ENCODE measurements around the gene CDC42SE1. TPM values are rescaled to one million over a fixed set of nuclear protein-coding genes. Genes with fewer than 3 reads are reported as not detected.
A peak's percentile ranks its signal among the peaks of the same experiment; 100 is the strongest.

Gene CDC42SE1
- total RNA-seq, 3 donors from 2014 or later = 69.2 to 78.5 (median 73.5) TPM

DNA sequence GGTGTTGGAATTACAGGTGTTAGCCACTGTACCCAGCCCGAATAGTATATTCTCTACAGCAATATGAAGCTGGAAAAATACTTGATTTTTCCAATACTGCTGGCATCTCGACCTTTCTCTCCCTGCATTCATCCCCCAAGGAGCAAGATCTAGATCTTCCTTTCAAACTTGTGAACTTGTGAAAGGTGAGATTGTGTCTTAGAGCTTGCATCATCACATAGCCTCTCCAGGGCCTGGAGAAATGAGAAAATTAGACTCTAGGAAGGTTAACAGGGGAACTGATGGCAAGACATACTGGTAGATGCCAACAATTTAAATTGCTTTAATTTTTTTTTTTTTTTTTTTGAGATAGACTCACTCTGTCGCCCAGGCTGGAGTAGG is 49.1 kb downstream of the CDC42SE1 start:
- intact Hi-C loops (cut with DNase I, micrococcal nuclease) = no loop called here
- H3K36me3 ChIP-seq (ENCODE audit: low read depth) = no peaks in the 10 kb centered on the region
- peaks cover 51% of the 10 kb centered on the region for H3K4me1 ChIP-seq (ENCODE audit: low read depth)

DNA sequence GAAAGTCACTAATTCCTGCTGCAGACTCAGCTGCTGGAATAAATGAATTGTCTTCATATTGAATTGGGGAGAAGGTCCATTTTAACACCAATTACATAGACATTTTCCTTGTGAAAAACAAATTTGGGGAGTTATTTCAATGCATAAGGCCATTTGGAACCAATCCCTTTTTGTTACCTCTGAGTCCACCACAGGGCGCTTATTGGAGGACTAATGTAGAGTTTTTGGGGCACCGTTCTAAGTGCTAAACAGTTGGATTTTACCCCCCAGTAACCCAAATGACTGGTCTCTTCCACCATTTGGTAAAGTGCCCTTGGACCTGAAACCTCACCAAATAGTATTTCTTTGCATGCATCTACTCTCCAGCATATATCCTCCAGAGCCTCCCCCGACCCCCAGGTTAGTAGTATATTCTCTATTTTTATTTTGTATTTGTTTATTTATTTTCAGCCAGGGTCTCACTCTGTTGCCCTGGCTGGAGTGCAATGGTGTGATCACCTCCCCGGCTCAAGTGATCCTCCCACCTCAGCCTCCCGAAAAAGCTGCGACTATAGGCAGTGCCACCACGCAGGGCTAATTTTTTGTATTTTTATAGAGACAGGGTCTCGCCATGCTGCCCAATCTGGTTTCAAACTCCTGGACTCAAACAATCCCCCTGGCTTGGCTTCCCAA is 49.6 kb downstream of the CDC42SE1 start:
- Histone ChIP-seq H3K4me3 (no peak overlapping the region), H3K9me3 (no peaks in the 10 kb centered on the region), H3K4me1 (ENCODE audit: low read depth) (peaks cover 56% of the 10 kb centered on the region), H3K36me3 (ENCODE audit: low read depth) (no peaks in the 10 kb centered on the region)
- no peak for DNase-seq
- intact Hi-C loops (cut with DNase I, micrococcal nuclease) = loop anchor here in 1 of 2 donors (10.0 kb wide), 1 partner anchor 45 kb away; the partner anchor contains the start of gene CDC42SE1
- TF ChIP-seq, protein P1, sequence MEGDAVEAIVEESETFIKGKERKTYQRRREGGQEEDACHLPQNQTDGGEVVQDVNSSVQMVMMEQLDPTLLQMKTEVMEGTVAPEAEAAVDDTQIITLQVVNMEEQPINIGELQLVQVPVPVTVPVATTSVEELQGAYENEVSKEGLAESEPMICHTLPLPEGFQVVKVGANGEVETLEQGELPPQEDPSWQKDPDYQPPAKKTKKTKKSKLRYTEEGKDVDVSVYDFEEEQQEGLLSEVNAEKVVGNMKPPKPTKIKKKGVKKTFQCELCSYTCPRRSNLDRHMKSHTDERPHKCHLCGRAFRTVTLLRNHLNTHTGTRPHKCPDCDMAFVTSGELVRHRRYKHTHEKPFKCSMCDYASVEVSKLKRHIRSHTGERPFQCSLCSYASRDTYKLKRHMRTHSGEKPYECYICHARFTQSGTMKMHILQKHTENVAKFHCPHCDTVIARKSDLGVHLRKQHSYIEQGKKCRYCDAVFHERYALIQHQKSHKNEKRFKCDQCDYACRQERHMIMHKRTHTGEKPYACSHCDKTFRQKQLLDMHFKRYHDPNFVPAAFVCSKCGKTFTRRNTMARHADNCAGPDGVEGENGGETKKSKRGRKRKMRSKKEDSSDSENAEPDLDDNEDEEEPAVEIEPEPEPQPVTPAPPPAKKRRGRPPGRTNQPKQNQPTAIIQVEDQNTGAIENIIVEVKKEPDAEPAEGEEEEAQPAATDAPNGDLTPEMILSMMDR (IDR thresholded peaks at IDR 0.05) = no peak
- ATAC-seq = no peak

More for the DNA sequence above, 49.1 kb downstream of the CDC42SE1 start:
- Histone ChIP-seq H3K9me3 (no peaks in the 10 kb centered on the region), H3K4me3 (no peak overlapping the region)
- DNase-seq = no peak
- TF ChIP-seq, protein P1 (IDR thresholded peaks at IDR 0.05) = no peak
- no peak for ATAC-seq

DNA sequence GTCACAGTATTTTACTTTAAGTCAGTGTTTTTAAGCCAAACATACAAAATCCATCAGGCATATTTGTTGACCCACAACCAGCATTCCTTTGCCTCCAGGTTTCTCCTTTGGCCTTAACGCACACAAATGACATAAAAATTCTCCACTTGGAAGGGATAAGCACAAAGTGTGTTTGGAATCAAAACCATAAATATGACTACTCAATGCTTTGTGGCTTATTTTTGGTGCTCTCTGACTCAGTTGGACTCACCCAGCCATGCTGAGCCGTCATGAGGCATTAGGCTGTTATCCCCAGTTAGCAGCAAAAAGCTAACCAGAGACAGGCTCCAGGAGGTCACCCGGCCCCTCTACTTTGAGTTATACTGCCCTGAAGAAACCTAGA is 50.2 kb downstream of the CDC42SE1 start:
- H3K4me1 ChIP-seq (ENCODE audit: low read depth) = peaks cover 60% of the 10 kb centered on the region
- ATAC-seq = no peak

DNA sequence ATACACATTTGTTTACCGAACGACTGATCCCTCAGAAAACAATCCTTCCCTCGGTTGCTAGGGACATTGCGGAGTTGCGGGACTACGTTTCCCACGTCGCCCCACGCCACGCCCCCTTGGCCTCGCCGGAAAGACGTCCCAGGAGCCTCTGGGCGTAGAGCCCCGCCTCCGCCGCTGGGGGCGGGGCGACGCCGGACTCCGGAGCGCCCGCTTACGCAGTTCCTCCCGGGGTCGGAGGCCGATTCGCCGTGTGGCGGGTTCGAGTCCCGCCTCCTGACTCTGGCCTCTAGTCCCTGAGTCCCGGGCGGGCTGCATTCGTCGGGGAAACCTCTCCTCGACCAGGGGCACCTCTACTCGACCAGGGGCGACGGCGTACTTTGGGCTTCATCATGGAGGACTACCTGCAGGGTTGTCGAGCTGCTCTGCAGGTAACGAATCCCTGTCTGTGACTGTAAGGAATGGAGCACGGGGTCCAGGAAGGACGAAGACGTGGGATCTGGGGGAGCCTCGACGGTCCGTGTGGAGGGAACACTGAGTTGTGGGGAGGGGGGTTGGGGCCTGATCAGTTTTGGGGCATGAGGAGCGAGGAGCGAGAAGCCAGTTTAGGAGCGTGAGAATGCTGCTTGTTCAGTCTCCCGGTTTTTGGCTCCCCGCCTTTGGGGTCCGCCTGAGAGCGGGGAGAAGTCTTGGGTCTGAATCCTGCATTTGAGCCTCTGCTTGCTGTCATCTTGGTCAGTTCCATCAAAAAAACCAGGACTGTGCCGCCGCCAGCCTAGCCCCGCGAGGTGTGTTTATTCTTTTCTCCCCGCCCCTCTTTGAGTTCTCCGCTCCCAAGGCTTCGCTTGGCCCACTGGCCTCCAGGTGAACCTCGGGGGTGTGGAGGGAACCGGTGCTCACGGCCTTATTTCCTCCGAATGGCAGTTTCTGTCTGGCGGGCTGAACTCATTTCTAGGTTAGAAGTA is 50.9 kb downstream of the CDC42SE1 start, which contains the start of gene PRUNE1:
PRUNE1 (plus strand) TSS at position 206 of the 962 bp plus-strand sequence; CDS start at position 390, 184 bp downstream.
- TF ChIP-seq, protein P1 (IDR thresholded peaks at IDR 0.05) = no peak
- Histone ChIP-seq H3K9me3 (no peaks in the 10 kb centered on the region), H3K4me3 (peak within 1 kb of the TSS; percentile 48), H3K4me1 (ENCODE audit: low read depth) (peaks cover 60% of the 10 kb centered on the region), H3K36me3 (ENCODE audit: low read depth) (no peaks in the 10 kb centered on the region)
- DNase-seq (peak; percentile 97 to 99 (median 97)), ATAC-seq (peak; percentile 89)
- intact Hi-C loops (cut with DNase I, micrococcal nuclease) = loop anchor here in 1 of 2 donors (10.0 kb wide), 1 partner anchor 46 kb away; the partner anchor contains the start of gene CDC42SE1

More for the DNA sequence above, 50.2 kb downstream of the CDC42SE1 start:
- intact Hi-C loops (cut with DNase I, micrococcal nuclease) = loop anchor here in 1 of 2 donors (10.0 kb wide), 1 partner anchor 46 kb away; the partner anchor contains the start of gene CDC42SE1
- TF ChIP-seq, protein P1 (IDR thresholded peaks at IDR 0.05) = no peak
- no peaks in the 10 kb centered on the region for H3K36me3 ChIP-seq (ENCODE audit: low read depth)
- no peak for DNase-seq
- H3K9me3 ChIP-seq = no peaks in the 10 kb centered on the region
- no peak overlapping the region for H3K4me3 ChIP-seq

DNA sequence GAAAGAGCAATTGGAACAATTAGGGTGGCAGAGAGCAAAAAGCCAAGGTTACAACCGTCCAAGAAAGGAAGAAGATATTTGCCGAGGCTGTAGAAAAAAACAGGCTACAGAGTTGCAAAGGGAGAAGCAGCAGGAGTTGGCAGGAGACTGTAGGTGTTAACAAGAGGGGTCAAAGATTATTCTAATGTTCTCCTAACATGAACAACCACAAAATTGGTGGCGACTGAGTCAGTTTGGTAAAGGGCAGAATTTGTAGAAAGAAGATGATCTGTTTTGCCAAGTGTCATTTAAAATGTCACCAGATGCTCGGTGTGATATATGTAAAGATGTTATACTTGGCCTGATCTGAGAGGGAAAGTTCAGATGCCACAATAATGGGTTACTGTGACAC is 51.6 kb downstream of the CDC42SE1 start:
- DNase-seq (no peak), ATAC-seq (no peak)
- intact Hi-C loops (cut with DNase I, micrococcal nuclease) = loop anchor here in 1 of 2 donors (10.0 kb wide), 1 partner anchor 47 kb away; the partner anchor contains the start of gene CDC42SE1
- peaks cover 56% of the 10 kb centered on the region for H3K4me1 ChIP-seq (ENCODE audit: low read depth)
- peak overlapping the region; percentile 48 for H3K4me3 ChIP-seq
- no peaks in the 10 kb centered on the region for H3K36me3 ChIP-seq (ENCODE audit: low read depth)
- TF ChIP-seq, protein P1 (IDR thresholded peaks at IDR 0.05) = no peak
- no peaks in the 10 kb centered on the region for H3K9me3 ChIP-seq
